Esophagus squamous epithelium (tissue), 5 donors: ENCODE data around the gene SLC17A3. TPM values are rescaled to one million over a fixed set of nuclear protein-coding genes. Genes with fewer than 3 reads are reported as not detected.

Experiments used
- DNase-seq: peaks from one replicate; lab custom pipeline; 2025; lab: John Stamatoyannopoulos, UW
- H3K27ac ChIP-seq, 4 donors: fragments of 200-600 bp; sonication (generic); one replicate each; pipeline ENCODE4 v1.5.1; 2016 to 2019; ENCODE audit warnings: mild to moderate bottlenecking in 1 of 4
- H3K27me3 ChIP-seq, 4 donors: fragments of 200-600 bp; sonication (generic); 1 replicate in 3 of 4; 2 replicates in 1 of 4; pipeline versions ENCODE4 v1.5.1 to v1.6.0; 2017 to 2021; ENCODE audit warnings: antibody characterized with exemption in 1 of 4
- H3K36me3 ChIP-seq, 3 donors: fragments of 200-600 bp; sonication (generic); one replicate each; pipeline ENCODE4 v1.5.1; 2016 to 2019
- H3K4me1 ChIP-seq, 3 donors: fragments of 200-600 bp; sonication (generic); one replicate each; pipeline ENCODE4 v1.5.1; 2017 to 2019
- H3K4me3 ChIP-seq, 4 donors: fragments of 200-600 bp; sonication (generic); 1 replicate in 3 of 4; 2 replicates in 1 of 4; pipeline ENCODE4 v1.5.1; 2016 to 2019; ENCODE audit warnings: mild to moderate bottlenecking in 2 of 4, moderate library complexity in 1 of 4
- H3K9me3 ChIP-seq, 3 donors: fragments of 200-600 bp; sonication (generic); one replicate each; pipeline ENCODE4 v1.5.1; 2016 to 2019
- POLR2A ChIP-seq, 4 donors: fragments of 450-650 bp; IDR thresholded peaks; one replicate each; pipeline ENCODE4 v1.6.1; 2017; ENCODE audit warnings: antibody characterized with exemption in 4 of 4, mild to moderate bottlenecking in 4 of 4, moderate library complexity in 3 of 4
- WGBS, 2 donors: methylation state at CpG; one replicate each; pipeline ENCODE4 v1.1.5; 2018; 5-methylcytosine and 5-hydroxymethylcytosine counted together
- intact Hi-C: fragments of 100-400 bp; cut with DNase I; formaldehyde crosslinking; loops from one replicate; pipeline ENCODE4 v1.15.0; 2022
- total RNA-seq, 4 donors: library from RNA; depleted of rRNA; stranded (reverse); fragments of >200 nt; gene quantifications; one replicate each; pipeline ENCODE4 v1.1.0, GENCODE V29; 2016
- TF ChIP-seq, protein P1 (sequence below), 6 experiments: fragments of 450-650 bp in 4 of 6; fragments of 200-600 bp in 2 of 6; sonication (generic) in 2 of 6; IDR thresholded peaks; one replicate each; pipeline ENCODE4 v1.5.1; 2016 to 2019; ENCODE audit warnings: antibody characterized with exemption in 6 of 6, mild to moderate bottlenecking in 4 of 6, moderate library complexity in 4 of 6
- donor health status: DM: yes; HTN: yes; CAD: no.

Gene SLC17A3
- total RNA-seq, 4 donors from 2014 or later, result not detected

DNA sequence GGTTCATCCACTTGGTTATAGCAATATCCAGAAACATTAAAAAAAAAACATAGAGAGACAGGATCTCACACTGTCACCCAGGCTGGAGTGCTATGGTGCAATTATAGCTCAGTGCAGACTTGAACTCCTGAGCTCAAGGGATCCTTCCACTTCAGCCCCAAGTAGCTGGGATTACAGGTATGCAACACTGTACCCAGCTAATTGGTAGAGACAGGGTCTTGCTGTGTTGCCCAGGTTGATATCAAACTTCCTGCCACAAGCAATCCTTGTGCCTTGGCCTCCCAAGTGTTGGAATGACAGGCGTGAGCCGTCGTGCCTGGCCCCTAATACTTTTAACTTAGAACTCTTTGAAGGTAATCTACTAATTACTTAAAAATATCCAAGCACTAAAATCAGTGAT lies 41.4 kb downstream of the SLC17A3 start:
- no peaks in the 10 kb centered on the region for H3K4me1 ChIP-seq
- no peak for TF ChIP-seq POLR2A (IDR thresholded peaks at IDR 0.05)
- TF ChIP-seq, protein P1, sequence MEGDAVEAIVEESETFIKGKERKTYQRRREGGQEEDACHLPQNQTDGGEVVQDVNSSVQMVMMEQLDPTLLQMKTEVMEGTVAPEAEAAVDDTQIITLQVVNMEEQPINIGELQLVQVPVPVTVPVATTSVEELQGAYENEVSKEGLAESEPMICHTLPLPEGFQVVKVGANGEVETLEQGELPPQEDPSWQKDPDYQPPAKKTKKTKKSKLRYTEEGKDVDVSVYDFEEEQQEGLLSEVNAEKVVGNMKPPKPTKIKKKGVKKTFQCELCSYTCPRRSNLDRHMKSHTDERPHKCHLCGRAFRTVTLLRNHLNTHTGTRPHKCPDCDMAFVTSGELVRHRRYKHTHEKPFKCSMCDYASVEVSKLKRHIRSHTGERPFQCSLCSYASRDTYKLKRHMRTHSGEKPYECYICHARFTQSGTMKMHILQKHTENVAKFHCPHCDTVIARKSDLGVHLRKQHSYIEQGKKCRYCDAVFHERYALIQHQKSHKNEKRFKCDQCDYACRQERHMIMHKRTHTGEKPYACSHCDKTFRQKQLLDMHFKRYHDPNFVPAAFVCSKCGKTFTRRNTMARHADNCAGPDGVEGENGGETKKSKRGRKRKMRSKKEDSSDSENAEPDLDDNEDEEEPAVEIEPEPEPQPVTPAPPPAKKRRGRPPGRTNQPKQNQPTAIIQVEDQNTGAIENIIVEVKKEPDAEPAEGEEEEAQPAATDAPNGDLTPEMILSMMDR (IDR thresholded peaks at IDR 0.05), result no peak
- no peak overlapping the region for H3K4me3 ChIP-seq
- intact Hi-C loops, result no loop called here
- H3K27me3 ChIP-seq, result no peaks in the 10 kb centered on the region
- H3K27ac ChIP-seq, result no peak overlapping the region
- H3K36me3 ChIP-seq, result no peaks in the 10 kb centered on the region
- no peaks in the 10 kb centered on the region for H3K9me3 ChIP-seq
- no peak for DNase-seq
- WGBS, 2 donors, result 80 to 92% methylated on average over 3 of the region's 3 CpGs

GRCh38 chr6:25832307-25832662 lies 41.8 kb downstream of the SLC17A3 start:
- no peaks in the 10 kb centered on the region for H3K4me1 ChIP-seq
- H3K9me3 ChIP-seq, result no peaks in the 10 kb centered on the region
- H3K27me3 ChIP-seq, result no peaks in the 10 kb centered on the region
- H3K27ac ChIP-seq, result no peak overlapping the region
- intact Hi-C loops, result no loop called here
- no peak for TF ChIP-seq POLR2A (IDR thresholded peaks at IDR 0.05)
- TF ChIP-seq, protein P1 (IDR thresholded peaks at IDR 0.05), result no peak
- DNase-seq, result no peak
- no peak overlapping the region for H3K4me3 ChIP-seq
- no peaks in the 10 kb centered on the region for H3K36me3 ChIP-seq

DNA sequence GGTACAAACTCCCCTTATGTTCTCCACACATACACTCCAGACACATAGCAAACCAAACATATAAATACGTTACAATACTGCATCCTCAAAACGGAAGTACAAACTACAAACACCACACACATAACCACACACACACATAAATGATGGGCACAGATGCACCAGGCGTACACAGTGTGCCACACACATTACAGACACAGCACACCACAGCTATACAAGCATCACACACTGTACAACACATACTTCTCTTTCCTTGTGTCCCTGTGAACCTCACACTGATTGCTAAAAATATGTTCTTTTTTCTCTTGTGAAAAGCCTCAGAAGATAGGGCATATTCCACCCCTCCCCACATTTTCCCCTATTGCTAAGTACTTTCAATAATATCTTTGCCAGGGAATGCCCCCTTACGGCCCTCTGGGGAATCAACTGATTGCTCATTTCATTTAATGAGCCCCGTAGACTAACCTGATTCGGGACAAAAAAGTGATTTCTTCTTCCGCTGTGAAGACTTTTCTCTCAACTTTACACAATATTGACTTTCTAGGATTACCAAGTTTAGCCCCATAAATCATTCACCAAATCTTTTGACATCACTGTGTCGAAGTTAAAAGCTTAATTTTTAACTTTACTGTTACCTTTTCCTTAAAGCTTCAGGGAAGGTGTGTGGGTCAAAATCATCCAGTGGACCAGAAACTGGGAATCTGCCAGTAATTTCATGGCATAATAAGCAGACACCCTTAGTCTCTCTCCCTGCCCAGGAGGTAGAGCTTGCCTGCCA lies 42.3 kb downstream of the SLC17A3 start, which contains the start of gene SLC17A1:
TSS of gene SLC17A1 (minus strand) at position 521 of the 775 bp plus-strand sequence. CDS start 1,495 bp downstream, outside the sequence.
- DNase-seq, result no peak
- no peak for TF ChIP-seq POLR2A (IDR thresholded peaks at IDR 0.05)
- TF ChIP-seq, protein P1 (IDR thresholded peaks at IDR 0.05), result no peak
- Histone ChIP-seq H3K27me3 (no peaks in the 10 kb centered on the region), H3K9me3 (no peaks in the 10 kb centered on the region), H3K4me3 (no peak within 1 kb of the TSS), H3K27ac (no peak within 1 kb of the TSS), H3K36me3 (no peaks in the 10 kb centered on the region), H3K4me1 (no peaks in the 10 kb centered on the region)
- WGBS, 2 donors, result 59 to 64% methylated on average over 8 of the region's 8 CpGs
- intact Hi-C loops, result no loop called here

GRCh38 chr6:25830458-25830857 lies 43.6 kb downstream of the SLC17A3 start:
- no peak overlapping the region for H3K27ac ChIP-seq
- H3K36me3 ChIP-seq, result no peaks in the 10 kb centered on the region
- 52 to 62% methylated on average over 4 of the region's 4 CpGs for WGBS, 2 donors
- no peaks in the 10 kb centered on the region for H3K4me1 ChIP-seq
- H3K9me3 ChIP-seq, result no peaks in the 10 kb centered on the region
- H3K27me3 ChIP-seq, result no peaks in the 10 kb centered on the region
- TF ChIP-seq, protein P1 (IDR thresholded peaks at IDR 0.05), result no peak
- TF ChIP-seq POLR2A (IDR thresholded peaks at IDR 0.05), result no peak
- no peak for DNase-seq
- intact Hi-C loops, result no loop called here
- H3K4me3 ChIP-seq, result no peak overlapping the region

DNA sequence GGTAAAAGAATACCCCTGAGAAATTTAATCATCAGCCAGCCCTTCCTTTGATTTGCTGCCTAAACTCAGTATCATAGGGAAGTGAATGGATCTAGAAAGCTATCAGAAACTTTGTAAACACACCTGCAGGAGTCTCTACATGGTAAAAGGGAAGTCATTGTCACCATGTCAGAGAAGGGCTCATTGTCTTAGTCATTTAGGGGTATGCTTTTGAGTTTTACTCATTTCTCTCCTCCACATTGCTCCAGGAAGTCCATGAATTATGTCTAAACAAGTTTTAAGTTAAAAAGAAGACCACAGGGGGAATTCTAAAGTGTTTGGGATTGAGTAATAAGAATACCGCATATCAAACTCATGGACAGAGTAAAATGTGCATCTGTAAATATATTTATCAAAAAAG lies 44.7 kb downstream of the SLC17A3 start:
- Histone ChIP-seq H3K9me3 (no peaks in the 10 kb centered on the region), H3K27ac (no peak overlapping the region), H3K27me3 (no peaks in the 10 kb centered on the region), H3K4me1 (no peaks in the 10 kb centered on the region), H3K4me3 (no peak overlapping the region), H3K36me3 (no peaks in the 10 kb centered on the region)
- intact Hi-C loops, result no loop called here
- no peak for DNase-seq
- 76 to 84% methylated on average over 1 of the region's 1 CpG for WGBS, 2 donors
- TF ChIP-seq POLR2A (IDR thresholded peaks at IDR 0.05), result no peak
- TF ChIP-seq, protein P1 (IDR thresholded peaks at IDR 0.05), result no peak
